HG02678 (cell line): ENCODE results near the gene MTCH2.
A peak's percentile ranks its signal among the peaks of the same experiment; 100 is the strongest.

ENCODE experiments used
- ATAC-seq: cut with Tn5 transposase; IDR thresholded peaks from one replicate; pipeline ENCODE4 v1.9.1; 2021; ENCODE audit warnings: mild to moderate bottlenecking, moderate library complexity; ENCODE audit not compliant: unreplicated experiment

The MTCH2 gene

DNA sequence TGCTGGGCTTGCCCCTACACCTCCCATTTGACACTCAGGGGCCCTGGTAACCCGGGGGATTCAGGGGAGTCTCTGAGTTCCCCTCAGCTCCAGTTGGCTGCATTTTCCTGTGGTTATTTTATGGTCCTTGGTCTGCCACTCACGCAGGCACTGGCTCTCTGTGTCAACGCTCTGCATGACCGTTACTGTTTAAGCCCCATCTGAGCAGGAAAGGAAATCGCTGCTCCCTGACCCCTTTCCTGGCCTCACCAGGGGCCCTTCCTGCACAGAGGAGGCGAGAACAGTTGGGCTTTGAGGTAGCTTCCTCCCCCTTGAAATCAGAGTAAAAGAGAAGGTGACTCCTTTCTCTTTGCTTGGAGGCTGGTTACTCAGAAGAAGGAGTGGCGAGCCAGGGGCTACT lies 50.6 kb downstream of the MTCH2 start:
- ATAC-seq = no peak

GRCh38 chr11:47589977-47590861 lies 52.1 kb downstream of the MTCH2 start:
- no peak for ATAC-seq

DNA sequence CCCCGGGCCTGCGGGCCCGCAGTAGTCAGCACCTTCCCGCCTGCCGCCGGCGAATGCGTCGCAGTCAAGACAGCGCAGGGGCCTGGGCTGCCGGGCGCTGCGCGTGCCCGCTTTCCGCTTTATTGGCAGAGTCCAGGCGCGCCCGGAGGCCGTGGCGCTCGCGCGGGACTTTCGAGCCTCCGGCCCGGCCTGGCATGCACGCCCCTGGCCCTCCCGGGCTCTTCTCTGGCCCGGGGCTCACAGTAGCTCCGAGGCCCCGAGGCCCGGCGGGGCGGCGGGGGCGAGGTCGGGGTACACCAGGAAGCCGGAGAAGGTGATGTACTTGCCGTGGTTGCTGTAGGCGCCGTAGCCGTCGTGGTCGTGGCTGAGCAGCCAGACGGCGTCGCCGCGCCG lies 52.8 kb downstream of the MTCH2 start:
- no peak for ATAC-seq

DNA sequence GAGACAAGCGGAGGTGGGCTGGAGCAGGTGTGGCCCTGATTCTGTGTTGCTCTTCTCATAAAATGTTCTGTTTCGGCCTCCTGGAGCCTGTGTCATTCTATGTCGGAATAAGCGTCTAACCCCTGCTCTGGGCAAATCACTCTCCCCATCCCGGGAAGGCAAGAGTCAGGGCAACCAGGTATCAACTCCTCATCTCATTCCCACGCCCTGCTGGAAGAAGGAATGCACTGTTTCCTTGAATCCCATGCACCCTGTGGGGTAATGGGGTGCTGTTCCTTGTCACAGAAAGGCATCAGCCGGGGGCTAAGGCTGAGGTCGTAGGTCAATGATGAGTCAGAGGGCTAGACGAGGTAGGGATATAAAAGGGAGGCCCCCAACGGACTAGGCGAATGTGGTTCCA lies 53.2 kb downstream of the MTCH2 start:
- ATAC-seq = no peak

- no peak for ATAC-seq
Measured at GRCh38 chr11:47587723-47588326, 54.5 kb downstream of the MTCH2 start.

DNA sequence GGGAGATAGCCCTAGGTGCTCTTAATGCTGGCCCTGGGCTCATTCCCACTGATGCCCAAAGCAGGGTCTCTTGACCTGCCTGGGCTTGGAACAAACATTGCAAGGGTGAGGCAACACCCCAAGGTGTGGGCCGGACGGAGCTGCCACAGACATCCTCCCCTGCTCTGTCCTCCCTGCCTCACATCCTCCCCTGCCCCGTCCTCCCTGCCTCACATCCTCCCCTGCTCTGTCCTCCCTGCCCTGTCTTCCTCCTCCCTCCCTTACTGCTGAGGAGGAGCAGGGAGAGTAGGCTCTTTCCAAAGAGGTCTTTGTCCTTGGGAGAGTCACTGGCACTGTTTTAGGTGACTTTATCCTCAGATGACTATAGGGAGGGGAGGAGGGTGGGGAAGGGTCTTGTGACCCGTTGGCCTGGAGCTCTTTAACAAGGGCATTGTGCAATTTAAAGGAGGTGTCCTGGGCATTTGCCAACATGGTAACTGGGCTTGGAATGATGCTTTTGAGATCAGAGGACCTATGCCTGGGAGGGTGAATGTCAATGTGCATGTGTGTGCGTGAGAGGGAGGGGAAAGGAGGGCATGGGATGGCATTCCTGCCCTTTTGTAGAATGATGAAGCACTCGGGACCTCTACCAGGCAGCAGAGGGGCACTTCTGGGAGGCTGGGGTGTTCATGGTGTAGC lies 55.2 kb downstream of the MTCH2 start:
- no peak for ATAC-seq

GRCh38 chr11:47586098-47586855 lies 56.1 kb downstream of the MTCH2 start, which contains the start of gene FAM180B:
FAM180B (plus strand) TSS chr11:47586678; CDS start chr11:47586769, 91 bp downstream.
- ATAC-seq = no peak

DNA sequence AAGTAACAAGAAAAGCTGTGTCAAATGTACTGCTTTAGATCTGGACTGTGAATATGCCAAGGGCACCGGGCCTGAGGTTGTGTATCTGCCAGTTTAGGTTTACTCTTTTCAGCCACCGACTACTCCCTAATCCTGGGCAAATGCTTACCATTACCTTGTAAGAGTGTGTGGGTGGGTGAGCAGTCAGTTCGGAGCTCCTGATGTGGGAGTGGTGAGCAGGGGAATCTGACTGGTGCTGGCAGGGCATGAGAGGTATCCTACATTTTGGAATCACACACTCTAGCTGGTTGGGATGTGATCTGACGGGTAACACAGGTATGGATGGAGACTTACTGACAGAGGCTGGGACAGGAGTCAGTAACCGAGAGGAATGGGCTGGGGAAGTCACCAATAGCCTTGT lies 58.5 kb downstream of the MTCH2 start:
- no peak for ATAC-seq

DNA sequence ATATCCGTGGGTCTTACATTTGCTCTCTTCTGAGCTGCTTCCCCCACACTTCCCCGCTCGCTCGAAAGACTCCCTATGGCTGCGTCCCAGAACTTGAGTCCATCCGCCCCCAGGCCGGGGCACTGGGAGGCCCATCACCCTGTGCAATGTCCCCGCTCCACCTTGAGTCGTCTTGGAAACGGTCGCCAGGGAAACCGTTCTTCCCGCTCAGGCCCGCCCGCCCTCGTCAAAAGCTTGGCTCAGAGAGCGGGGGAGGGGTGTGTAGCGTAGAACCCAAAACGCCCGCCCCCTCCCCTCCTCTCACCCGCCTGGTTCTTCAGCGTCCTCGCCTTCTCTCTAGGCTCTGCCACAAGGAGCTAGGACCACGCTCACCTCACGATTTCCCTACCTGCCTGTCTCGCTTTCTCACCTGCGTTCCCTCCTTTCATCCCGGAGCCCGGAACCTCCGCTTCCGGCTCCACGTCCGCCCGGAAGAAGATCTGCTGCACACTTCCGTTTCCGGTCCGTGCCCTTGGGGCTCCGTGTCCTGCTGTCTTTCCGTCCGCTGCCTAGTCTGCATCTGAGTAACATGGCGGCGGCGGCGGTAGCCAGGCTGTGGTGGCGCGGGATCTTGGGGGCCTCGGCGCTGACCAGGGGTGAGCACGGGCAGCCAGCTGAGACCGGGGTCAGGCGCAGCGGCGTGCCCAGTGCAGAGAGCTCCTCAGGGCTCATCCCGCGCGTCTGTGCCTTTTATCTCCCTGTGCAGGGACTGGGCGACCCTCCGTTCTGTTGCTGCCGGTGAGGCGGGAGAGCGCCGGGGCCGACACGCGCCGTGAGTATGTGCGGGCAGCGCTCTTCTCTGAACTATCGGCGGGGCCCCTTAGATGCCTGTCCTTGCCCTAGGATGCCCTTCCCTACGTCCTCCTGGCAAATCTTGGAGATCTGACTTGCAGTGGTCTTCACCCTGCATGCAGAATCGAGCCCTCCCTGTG lies 63.5 kb downstream of the MTCH2 start, which contains the start of the genes KBTBD4 and NDUFS3:
Gene KBTBD4 (minus strand): TSS at position 447 of the 971 bp plus-strand sequence. CDS start 19 bp downstream, at position 428.
Gene NDUFS3 (plus strand): TSS at position 551 of the 971 bp plus-strand sequence. CDS start 18 bp downstream, at position 569.
- peak; percentile 93 for ATAC-seq

DNA sequence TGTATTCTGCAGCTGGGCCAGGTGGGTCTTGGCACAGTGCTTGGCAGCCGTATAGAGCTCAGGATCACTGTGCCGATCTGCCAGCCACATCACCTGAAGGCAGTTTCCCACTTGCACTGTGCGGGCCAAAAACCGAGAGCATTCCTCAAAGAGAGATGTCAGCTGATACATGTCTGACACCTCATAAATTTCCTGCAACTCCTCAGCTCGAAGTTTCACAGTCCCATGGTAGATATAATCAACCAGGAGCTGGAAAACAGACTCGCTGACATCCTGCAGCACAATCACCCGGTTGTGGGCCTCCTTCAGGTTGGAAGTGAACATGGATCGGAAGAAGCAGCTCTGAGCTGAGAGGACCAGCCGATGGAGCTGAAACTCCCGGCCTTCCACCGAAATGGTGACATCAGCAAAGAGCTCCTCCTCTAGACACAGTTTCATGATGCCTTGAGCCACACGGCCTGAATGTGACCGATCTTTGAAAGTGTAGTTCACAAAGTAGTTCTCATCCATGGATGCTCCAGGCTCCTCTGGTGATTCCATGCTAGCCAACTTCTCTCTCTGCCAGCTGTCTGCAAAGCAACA lies 64.8 kb downstream of the MTCH2 start:
- no peak for ATAC-seq

DNA sequence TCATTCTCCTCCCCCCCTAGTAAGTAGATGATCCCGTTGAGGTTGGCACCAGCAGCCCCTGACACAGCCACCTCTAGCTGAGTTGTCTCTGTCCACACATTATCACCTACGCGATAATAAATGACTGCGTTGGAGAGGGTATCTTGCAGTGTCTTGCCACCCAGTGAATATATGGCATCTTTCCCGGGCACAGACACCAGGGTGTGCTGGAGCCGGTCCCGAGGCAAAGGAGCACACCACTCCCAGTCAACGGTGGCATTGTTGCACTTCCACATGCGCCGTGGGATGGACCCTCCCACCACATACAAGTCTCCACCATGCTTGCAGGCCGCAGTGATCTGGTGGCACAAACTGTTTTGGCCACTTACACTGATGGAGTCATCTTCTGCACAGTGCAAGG lies 69.0 kb downstream of the MTCH2 start:
- ATAC-seq = no peak

DNA sequence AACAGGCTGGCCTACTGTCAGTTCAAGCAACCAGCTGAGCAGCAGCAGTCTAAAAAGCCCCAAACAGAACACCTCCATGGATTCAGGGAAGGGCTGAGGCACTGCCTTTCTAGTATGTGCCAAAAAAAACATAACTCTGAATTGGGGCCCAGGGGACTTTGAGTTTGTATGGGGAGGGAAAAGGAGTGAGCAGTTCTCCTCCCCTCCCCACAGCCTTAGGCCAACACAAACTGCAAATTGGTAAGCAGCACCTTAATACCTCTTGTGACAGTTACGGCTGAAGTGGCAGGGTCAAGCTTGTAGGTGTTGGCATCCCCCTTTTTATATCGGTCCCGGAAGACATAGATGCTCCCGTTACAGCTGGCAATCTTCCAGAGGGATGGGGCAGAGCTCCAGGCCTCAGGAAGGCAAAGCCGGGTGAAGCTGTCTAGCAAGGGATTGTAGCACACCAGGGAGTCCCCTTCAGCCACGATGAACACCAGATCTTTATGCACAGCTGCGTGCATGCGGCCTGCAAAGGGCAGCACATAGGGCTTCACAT lies 69.6 kb downstream of the MTCH2 start:
- no peak for ATAC-seq

DNA sequence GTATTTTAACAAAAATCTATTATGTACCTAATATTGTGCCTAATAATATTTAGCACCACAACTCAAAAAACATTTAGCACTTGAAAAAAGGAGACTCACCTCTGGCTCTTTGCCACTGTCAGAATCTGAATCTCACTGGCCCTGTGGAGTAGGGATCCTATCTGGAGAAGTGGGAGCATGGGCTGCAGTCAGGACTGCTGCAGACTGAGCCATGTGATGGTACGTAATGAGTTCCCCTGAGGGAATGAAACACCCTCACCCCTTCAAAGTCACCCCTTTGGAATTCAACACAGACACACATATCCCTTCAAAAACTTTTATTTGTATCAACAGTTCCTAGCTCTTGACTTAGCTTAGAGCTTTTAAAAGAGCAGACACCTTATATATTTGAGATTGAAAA lies 70.5 kb downstream of the MTCH2 start:
- ATAC-seq = no peak

GRCh38 chr11:47571357-47571729 lies 71.0 kb downstream of the MTCH2 start:
- ATAC-seq = no peak

GRCh38 chr11:47570651-47571356 lies 71.6 kb downstream of the MTCH2 start:
- no peak for ATAC-seq

DNA sequence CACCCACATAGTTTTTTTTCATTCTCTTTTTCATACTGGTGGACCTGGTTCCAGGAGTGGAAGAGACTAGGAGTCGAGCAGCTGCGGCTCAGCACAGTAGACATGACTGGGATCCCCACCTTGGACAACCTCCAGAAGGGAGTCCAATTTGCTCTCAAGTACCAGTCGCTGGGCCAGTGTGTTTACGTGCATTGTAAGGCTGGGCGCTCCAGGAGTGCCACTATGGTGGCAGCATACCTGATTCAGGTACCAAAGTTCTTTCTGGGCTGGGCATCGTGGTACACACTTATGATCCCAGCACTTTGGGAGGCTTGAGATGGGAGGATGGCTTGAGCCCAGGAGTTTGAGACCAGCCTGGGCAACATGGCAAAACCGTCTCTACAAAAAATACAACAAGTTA lies 72.7 kb downstream of the MTCH2 start:
- ATAC-seq = no peak
